Psoas muscle (tissue), 8 donors: ENCODE data around the gene PCNX2. TPM values are rescaled to one million over a fixed set of nuclear protein-coding genes. Genes with fewer than 3 reads are reported as not detected.

Source experiments
- ATAC-seq, 4 donors: fragments of 200-7000 bp; cut with Tn5 transposase; one replicate each; pipeline ENCODE4 v1.9.1; 2020; ENCODE audit warnings: moderate library complexity in 3 of 4, mild to moderate bottlenecking in 2 of 4
- DNase-seq, 2 donors: peaks; one replicate each; pipeline ENCODE4 v3.0.0-alpha.2; 2020
- H3K27ac ChIP-seq: fragments of 200-600 bp; one replicate; pipeline ENCODE4 v1.8.0; 2022
- H3K27me3 ChIP-seq, 3 donors: fragments of 200-600 bp in 1 of 3; one replicate each; pipeline versions ENCODE4 v1.6.1 to v1.8.0; 2013 to 2022; ENCODE audit warnings: low read length in 2 of 3, mild to moderate bottlenecking in 2 of 3, moderate library complexity in 1 of 3; ENCODE audit not compliant: insufficient read depth in 3 of 3
- H3K36me3 ChIP-seq, 2 donors: fragments of 200-600 bp in 1 of 2; one replicate each; pipeline versions ENCODE4 v1.6.1 to v1.8.0; 2013 to 2022; ENCODE audit warnings: low read depth in 1 of 2, mild to moderate bottlenecking in 1 of 2, moderate library complexity in 1 of 2; ENCODE audit not compliant: insufficient read depth in 1 of 2
- H3K4me1 ChIP-seq: fragments of 200-600 bp; one replicate; pipeline ENCODE4 v1.8.0; 2022
- H3K4me3 ChIP-seq: fragments of 200-600 bp; one replicate; pipeline ENCODE4 v1.8.0; 2022; ENCODE audit warnings: mild to moderate bottlenecking
- H3K9me3 ChIP-seq: fragments of 200-600 bp; one replicate; pipeline ENCODE4 v1.8.0; 2022
- CTCF ChIP-seq: fragments of 200-600 bp; IDR thresholded peaks from one replicate; pipeline ENCODE4 v1.8.0; 2022; ENCODE audit warnings: antibody characterized with exemption
- WGBS, 3 donors: extraction: QIAGEN DNeasy Blood & Tissue Kit; methylation state at CpG; one replicate each; pipeline versions ENCODE4 v1.1.6 to v1.1.7; 2013; 5-methylcytosine and 5-hydroxymethylcytosine counted together
- intact Hi-C, 2 donors: fragments of 100-400 bp; cut with DNase I; formaldehyde crosslinking; loops; one replicate each; pipeline versions ENCODE4 v1.11.0 to v1.14.2; 2022
- polyA plus RNA-seq, 3 donors: library from polyadenylated mRNA; stranded (reverse); fragments of 200-250 nt; gene quantifications; one replicate each; pipeline ENCODE4 v1.2.3, GENCODE V29; 2013
- total RNA-seq, 4 donors: library from RNA; stranded (reverse); fragmentation: NEBNext Ultra II Directional in 2 of 4; extraction: Animal tissue kit (Norgen Biotek cat#: 25700) in 2 of 4; gene quantifications; one replicate each; pipeline versions ENCODE4 v1.2.1 to v1.2.4, GENCODE V29; 2021 to 2023
- donor health status: healthy with polysubstance abuse.
- donor health status: DM: no; HTN: no; CAD: no; lungs with moderate emphysema.
- donor health status: Bipolar disorder and iron deficiency.
- donor health status: healthy.
- donor health status: DM: yes; HTN: yes; CAD: no.
- donor health status: DM: no; HTN: no; CAD: no.
- donor health status: DM: no; HTN: no; CAD: no.
- donor health status: DM: yes; HTN: yes; CAD: no.

PCNX2 gene
- total and polyA plus RNA-seq, 7 donors, result 0.16 to 1.1 (median 0.54) TPM

GRCh38 chr1:233277637-233278606 is 17.6 kb downstream of the PCNX2 start:
- no peak overlapping the region for H3K27ac ChIP-seq
- no peaks in the 10 kb centered on the region for H3K9me3 ChIP-seq
- DNase-seq (no peak), ATAC-seq (no peak)
- H3K27me3 ChIP-seq, result no peaks in the 10 kb centered on the region
- no peaks in the 10 kb centered on the region for H3K4me1 ChIP-seq
- intact Hi-C loops, result no loop called here
- WGBS, 3 donors, result 87 to 90% (median 88%) methylated on average over 7 of the region's 7 CpGs
- H3K36me3 ChIP-seq, result no peaks in the 10 kb centered on the region
- no peak for TF ChIP-seq CTCF
- H3K4me3 ChIP-seq, result no peak overlapping the region

- DNase-seq, result no peak
- Histone ChIP-seq H3K4me3 (no peak overlapping the region), H3K4me1 (no peaks in the 10 kb centered on the region), H3K27ac (no peak overlapping the region), H3K9me3 (no peaks in the 10 kb centered on the region), H3K36me3 (no peaks in the 10 kb centered on the region), H3K27me3 (no peaks in the 10 kb centered on the region)
- ATAC-seq, result no peak
- WGBS, 3 donors, result 37 to 47% (median 43%) methylated on average over 2 of the region's 2 CpGs
- intact Hi-C loops, result no loop called here
- no peak for TF ChIP-seq CTCF
Measured at GRCh38 chr1:233269656-233270055, 25.9 kb downstream of the PCNX2 start.

GRCh38 chr1:233268389-233269022 is 27.0 kb downstream of the PCNX2 start:
- H3K4me1 ChIP-seq, result no peaks in the 10 kb centered on the region
- no peak overlapping the region for H3K4me3 ChIP-seq
- DNase-seq, result no peak
- WGBS, 3 donors, result 73 to 92% (median 89%) methylated on average over 3 of the region's 3 CpGs
- H3K27ac ChIP-seq, result no peak overlapping the region
- intact Hi-C loops, result no loop called here
- ATAC-seq, result no peak
- H3K27me3 ChIP-seq, result no peaks in the 10 kb centered on the region
- no peak for TF ChIP-seq CTCF
- no peaks in the 10 kb centered on the region for H3K9me3 ChIP-seq
- H3K36me3 ChIP-seq, result no peaks in the 10 kb centered on the region

- Histone ChIP-seq H3K4me3 (no peak overlapping the region), H3K9me3 (no peaks in the 10 kb centered on the region), H3K27me3 (no peaks in the 10 kb centered on the region), H3K36me3 (no peaks in the 10 kb centered on the region), H3K4me1 (no peaks in the 10 kb centered on the region), H3K27ac (no peak overlapping the region)
- DNase-seq (no peak), ATAC-seq (no peak)
- intact Hi-C loops, result no loop called here
- 69 to 75% (median 70%) methylated on average over 5 of the region's 5 CpGs for WGBS, 3 donors
- no peak for TF ChIP-seq CTCF
Measured at GRCh38 chr1:233261695-233262094, 33.8 kb downstream of the PCNX2 start.
